ENCODE measurements around the gene VTI1A.

Gene VTI1A

DNA sequence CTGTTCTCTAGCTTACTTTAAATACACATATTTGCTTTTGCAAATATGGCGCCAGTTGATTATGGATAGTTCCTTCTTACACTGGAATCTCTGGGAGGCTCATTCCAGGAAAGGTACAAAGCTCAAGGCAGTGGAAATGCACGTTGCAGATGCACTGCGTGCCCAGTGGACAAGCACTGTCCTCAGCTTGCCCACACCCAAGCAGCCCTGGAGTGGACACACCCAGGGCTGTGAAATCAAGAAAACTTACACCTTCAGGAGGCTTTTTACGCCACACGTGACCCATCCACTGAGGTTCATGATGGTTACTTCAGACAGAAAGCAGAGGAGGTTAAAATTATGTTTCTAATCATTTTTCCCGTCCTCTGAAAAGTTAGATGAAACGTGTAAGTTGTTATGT, 248.5 kb downstream of the VTI1A start:
- no peak for DNase-seq

DNA sequence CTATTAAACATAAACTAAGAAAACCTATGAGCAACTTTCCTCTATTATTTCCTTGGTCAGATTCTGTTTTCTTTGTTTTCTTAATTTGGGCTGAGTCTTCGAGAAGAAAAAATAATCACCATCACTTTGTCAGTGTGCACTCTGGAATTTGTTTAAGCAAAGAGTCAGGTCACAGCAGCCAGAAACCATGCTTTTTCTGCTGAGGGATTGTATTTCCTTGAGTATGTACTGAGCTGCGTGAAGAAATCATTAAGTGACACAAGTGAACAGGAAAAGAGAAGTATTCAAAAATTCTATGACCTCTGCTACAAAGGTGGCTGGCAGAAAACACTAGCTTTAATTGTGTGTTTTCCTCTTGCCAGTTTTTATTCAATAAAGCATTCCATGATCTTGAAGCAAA, 249.6 kb downstream of the VTI1A start:
- DNase-seq: no peak

DNA sequence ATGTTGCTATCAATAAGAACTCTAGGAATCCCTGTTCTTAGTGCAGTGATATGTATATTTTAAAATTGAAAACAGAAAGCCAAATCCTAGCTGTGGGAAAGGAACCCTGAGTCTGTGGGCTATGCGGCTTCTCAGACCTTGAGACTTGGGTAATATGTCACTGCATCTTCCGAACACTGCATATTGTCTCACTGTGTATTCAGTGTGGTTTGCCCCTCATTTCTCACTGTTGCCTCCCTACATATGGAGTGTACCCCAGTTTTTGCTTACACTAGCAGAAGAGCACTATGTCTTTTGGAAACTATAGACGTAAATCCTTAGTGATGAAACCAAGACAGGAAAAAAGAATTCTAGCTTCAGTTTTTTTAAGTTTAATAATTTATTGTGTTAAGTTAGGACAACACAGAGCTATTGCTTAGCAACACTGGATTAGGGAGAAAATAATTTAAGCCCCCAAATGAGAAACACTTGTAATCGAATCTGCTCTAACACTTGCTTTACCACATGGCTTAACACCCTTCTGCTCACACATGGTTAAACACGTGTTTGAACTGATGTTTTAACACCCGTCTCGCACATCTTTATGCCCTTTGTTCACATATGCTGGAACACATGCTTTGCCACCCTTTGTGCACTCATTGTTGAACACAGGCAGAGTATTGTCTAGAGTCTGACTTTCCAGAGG, 251.3 kb downstream of the VTI1A start:
- DNase-seq: no peak

DNA sequence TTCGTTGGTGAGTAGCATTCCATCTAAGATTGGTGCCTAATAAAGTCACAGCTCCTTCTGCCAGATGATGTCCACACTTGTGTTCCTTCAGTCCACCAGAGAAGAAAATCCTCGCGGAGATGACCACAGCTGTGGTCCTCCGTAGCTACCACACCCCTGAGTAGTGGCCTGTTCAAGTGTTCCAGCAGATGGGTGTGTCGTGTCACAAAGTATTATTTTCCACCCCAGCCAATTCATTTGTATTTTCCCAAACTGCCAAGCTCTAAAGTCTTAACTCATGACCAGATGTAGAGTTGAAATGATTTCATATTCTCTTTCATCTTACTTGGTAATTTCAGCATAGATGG, 251.8 kb downstream of the VTI1A start:
- no peak for DNase-seq

DNA sequence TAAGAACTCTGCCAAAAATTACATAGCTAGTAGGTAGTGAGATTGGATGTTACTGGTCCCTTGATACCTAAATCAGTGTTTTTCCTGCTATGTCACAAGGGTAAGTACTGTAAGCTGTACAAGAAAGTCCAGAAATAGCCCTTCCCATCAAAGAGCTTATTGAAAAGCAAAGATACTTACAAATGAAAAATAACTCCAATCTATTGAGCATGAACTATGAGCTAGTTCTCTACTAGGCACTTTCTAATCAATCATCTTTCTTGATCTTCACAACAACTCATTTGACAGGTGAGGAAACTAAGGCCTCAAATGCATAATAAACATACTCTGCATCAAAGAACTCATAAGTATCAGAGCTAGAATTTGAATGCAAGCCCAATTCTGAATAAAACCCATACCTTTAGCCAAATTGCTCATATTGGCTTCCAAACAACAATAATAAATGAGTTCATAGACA, 253.2 kb downstream of the VTI1A start:
- no peak for DNase-seq

DNA sequence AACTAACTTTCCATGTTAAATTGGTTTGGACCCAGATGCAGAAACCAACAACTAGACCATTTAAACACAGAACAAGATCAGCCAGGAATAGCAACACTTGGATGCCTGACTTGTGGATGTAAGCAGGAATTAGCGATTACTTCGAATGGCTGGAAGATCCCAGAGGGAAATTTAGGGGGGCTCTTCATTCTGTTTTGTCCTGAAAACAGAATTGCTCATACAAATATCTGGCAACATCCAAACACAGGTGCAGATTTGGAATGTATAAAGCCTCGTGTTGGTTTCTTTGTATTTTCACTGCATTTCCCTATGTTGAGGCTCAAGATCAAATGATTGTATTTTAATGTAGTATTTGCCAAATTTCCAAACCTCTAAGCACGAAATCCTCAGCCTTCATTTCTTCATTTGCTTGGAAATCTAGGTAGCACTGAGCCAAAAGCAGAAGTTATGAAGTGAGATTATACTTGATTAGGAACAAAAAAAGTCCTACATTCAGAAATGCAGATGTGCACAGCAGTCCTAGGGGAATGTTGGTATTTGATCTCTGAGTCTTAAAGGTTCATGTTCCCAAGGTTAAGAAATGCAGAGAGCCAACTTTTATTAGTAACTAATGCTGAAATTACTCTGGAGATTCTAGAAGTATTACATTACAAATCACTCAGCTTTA, 254.3 kb downstream of the VTI1A start:
- no peak for DNase-seq

DNA sequence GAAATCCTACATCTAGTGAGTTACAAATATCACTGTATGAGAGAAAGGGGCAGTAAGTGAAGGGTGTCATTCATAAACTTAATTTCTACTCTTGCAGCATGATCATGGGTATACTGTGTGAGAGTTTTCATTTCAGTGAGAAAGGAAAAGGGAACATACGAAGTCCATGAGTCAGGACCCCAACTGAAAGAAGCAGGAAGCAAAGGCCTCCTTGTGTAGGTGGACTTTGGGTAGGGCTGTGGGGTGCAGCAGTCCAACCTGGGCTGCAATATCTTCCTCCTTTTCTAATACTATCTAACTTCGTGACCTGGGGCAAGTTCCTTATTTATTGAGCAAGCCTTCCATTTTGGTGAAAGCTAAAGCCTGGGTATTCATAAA, 254.9 kb downstream of the VTI1A start:
- DNase-seq: no peak

DNA sequence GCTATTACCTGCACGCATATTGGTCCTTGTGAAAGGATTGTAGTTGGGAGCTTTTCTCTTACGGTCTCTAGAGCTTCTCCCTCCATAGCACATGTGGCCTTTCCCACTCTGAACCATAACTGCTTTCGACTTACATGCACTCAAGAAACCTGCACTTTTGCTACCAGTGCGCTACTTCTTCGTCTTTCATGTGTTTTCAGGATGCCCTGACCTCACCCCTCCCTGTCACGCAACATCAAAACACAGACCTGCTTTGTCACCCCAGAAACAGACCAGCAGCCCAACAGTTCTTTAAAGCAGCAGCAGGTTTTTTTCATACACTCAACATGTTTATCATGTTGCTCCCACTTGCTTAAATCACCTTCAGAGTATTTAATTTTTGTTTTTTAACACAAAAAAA, 259.6 kb downstream of the VTI1A start:
- DNase-seq: no peak

DNA sequence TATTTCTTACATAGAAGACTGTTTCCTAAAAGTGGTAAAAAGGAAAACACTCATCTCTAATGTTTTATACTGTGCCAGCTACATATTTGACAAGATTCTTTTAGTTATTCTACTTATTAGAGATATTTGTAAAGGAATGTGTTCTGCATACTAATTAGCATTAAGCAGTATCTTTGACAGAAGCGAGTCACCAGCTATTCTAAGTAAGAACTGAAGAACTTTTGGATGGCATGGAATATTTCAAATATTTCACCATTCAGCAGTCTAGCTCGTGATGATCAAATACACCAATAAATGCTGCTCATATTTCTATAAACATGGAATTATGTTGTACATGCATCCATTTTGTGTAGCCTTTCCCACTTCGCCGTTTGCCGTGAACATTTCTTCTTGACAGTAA, 261.4 kb downstream of the VTI1A start:
- no peak for DNase-seq

DNA sequence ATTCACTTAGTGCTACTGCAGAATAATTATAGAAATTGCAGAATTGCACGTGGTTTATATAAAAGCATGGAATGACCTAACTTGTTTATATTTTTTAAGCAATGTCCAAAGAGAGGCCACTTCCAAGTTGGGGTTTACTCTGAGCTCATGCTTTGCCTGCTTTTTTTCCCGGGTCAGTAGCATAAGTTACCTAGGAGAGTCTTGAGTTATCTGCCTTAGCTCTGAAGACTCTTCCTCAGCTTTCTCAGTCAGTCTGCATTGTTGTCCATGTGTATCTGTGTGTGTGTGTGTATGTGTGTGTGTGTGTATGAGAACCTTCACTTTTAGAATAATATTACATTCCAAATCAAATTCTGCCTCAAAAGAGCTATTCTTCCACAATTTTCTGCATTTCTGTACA, 263.5 kb downstream of the VTI1A start:
- DNase-seq: no peak

DNA sequence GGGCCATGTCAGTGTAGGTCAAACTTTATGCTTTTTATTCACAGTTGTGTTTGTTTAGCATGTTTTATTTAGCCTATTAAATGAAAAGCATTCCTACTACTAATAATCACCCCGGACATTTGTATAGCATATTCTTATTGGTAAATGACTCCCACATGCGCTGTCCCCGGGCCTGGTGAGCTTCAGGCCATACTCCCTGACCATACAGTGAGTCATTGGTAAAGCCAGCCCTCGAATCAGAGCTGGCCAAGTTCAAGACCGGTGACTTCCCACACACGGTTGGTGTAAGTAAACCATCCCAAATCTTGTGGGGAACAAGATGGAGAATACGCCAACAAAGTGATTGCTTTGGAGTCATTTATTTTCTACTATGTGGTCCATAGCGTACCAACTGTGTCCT, 264.4 kb downstream of the VTI1A start:
- DNase-seq: no peak

DNA sequence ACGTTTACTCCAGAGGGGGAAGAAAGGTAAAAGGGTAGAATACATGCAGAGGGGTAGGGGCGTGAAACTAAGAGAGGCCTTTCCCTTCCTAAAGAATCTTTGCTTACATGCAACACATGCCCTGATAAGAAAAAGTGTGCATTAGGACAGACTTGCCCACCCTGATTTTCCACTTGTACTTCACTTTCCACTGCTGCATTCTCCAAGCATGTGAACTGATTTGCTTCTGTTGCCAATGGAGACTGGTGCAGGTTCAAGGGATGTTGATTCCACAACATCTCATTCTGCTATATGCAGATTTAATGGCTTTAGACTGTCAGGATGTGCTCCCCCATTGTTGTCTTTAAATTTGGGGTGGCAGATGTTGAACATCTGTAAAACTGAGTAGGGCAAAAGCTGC, 265.5 kb downstream of the VTI1A start:
- DNase-seq: no peak

DNA sequence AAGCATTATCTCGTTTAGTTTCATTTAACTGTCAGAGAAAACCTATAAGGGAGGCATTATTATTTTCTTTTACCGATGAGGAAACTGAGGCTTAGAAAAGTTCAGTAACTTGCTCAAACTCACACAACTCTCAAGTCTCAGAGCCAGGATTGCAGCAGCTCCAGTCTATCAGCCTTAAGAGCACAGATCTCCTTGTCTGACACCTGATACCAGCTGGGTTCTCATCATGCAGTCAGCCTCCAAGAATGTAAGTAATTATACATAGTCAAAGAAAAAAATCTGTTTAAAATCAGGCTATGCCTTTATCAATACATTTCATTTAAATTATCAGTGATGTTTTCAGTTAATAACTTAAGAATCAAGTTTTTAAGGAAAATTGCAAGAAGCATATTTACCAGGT, 266.4 kb downstream of the VTI1A start:
- no peak for DNase-seq

DNA sequence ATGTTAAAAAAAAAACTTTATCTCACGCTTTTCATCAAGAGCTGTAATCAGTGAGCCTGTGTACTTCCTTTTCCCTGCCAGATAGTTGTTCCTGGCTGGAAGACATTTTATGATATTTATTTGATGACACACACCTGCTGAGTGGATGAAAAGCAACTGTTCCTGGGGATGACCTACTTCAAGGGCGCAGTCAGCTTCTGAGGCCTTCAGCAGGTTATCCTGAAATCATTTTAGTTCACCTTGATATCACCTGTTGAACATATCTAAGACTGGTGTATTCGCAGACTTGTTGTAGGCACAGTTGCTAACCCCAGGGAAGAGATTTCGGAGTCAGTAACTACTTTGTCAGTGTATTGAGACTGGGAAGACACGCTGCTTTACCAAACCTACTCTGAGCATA, 268.6 kb downstream of the VTI1A start:
- no peak for DNase-seq

DNA sequence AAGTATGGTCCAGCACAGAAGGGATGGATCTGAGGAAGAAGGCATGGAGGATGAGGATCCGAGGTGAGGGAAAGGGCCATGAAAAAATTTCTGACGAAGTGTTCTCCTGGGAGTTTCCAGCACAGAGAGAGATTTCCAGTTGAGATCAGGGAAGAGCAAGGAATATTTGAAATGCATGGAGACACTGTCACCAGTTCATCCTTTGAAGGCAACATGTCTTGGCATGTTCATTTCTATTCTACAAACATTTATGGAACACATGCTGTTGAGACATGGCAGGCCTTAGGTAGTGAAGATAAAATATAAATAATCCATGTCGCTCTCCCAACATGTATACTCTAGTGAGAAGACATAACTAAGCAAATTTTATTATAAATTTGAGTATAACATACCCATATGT, 269.1 kb downstream of the VTI1A start:
- DNase-seq: no peak

DNA sequence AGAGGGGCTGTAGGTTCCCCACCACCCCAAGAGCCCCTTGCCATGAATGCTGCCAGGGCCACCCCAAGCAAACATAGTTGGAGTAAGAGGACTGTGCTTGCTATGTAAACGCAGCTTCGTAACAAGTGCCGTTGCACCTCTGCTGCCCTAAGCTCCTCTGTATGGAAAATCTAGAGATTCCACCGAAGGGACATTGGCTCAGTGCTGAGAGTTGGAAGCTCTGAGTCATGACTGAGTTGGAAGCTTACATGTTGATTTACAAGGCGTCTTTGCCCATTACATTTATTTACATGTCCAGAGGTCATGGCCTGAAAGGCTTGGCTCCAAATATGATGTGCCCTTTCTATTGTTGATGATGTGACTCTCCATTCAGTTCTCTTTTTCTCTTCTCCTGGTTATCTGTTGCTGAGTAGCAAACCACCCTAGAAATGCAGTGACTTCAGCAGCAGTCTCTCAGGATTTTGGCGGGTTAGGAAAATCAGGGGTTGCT, 270.0 kb downstream of the VTI1A start:
- no peak for DNase-seq

DNA sequence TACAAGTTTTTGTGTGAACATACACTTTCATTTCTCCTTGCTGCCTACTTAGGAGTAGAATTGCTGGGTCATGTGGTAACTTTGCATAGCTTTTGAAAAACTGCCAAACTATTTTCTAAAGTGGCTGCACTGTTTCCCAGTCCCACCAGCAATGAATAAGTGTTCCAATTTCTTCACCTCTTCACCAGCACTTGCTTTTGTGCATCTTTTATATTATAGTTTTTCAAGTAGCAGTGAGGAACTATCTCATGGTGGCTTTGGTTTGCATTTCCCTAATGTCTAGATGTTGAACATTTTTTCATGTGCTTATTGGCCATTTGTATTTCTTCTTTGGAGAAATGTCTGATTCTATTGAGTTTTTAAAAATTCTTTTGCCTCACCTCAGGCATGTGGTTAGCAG, 273.2 kb downstream of the VTI1A start:
- DNase-seq: no peak

DNA sequence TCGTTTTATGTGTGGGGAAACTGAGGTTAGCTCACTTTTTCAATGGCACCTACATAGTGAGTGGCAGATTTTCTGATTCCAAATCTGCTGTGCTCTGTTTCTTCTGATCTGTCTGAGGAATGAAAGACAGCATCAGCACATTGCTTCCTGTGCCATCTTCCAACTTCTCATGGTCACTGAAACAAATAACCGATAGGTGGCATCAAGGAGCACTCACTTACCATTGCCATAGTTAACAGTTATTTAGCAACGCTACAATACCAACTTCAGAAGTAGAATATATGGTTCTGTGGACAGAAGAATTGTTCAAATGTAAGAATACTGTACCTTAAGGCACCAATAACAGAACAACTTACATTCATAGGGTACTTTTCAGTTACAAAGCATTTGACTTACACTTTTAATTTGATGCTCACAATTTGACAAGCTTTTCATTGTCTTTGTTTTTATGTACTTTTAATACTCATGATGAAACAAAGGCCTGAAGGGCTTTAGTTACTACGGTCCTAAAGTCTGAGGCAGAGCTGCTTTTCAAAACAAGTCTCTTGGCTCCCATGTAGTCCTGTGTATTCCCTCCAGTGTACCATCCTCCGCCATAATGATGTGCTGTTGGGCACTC, 274.2 kb downstream of the VTI1A start:
- DNase-seq: peak; percentile 39

DNA sequence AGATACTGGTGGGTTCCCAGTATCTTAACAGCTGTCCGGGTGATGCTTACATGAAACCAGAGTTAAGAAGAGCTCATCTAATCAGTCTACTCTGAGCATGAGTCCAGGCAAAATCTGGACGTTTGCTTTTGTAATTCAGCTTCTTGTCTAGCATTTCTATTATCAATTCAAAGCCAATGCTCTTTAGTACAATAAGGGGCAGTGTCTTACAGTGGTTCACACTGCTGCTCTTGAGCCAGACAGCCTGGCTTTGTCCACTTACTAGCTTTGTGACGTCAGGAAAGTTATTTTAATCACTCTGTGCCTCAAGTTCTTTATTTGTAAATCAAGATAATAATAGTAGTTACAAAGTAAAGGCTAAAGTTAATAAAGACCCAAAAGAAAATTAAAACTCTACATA, 275.7 kb downstream of the VTI1A start:
- no peak for DNase-seq

DNA sequence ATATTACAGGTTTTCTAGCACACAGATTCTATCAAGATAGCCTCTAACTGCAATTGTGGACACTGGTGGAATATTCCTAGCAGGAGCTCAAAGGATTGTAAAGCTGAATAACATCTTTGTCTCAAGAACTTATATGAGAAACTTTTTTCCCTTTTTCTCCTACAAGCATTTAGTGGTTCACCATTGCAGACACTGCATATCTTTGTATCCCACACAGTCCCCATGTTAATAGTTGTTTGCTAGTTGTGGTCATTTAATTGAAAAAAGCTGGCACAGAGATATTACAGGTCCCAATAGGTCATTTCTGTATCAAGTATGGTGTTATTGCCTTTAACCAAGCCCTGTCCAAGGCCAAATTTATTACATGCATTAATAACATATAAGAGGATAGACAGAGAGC, 276.9 kb downstream of the VTI1A start:
- DNase-seq: no peak

DNA sequence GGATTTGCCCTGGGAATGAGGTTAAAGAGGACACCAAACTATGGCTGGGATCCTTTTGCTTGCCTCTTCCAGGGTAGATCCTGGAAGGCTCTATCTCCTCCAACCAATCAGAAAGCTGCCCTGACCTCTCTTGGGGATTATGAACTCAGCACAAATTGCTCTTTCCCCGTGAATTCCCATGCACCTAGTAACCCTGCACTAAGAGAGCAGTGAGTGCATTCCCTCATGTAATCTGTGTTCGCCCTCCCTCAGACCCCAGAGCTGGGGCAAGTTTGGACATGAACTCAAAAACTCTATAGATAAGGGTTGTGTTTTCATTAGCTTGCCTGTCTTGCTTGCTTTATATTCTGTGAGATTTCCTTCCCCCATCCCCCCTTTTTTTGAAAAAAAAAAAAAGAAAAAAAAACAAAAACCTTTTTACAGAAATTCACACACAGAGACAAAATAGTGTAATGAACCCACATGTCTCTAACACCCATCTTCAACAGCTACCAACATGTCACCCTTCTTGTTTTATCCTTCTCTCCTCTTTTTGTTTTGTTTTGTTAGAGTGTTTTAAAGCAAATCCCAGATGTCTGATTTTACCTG, 277.5 kb downstream of the VTI1A start:
- no peak for DNase-seq

DNA sequence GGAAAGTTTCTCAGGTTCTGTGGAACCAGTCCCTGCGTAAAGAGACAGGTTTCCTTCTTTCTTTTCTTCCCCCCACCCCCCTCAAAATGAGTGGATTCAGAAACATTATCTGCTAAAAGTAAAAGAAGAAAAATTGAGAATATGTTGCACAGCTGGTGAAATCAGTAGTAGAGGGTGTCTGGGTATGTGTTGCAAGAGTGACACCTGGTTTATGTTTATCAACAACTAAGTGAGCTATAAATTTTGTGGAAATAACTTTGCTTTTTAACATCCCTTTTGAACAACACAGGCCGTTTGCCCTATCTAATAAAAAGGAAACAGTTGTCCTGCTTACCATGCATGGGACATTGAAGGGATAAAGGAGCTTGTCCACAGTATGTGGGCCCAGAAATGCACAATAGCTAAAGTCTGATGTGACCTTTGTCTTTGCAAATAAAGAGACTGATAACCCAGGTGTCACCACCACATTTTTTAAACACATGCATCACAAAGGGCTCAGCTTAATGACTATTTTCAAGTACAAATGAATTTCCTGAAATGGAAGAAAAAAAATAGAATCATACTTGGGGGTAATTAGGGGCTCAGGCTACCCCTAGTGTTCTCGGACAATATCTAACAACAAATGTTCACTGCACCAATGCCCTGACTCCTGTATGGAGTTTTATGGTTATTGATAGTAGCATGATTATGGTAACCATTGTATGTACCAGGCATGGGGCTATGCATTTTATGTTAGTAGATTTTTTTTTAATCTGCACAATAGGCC, 281.3 kb downstream of the VTI1A start:
- DNase-seq: no peak

DNA sequence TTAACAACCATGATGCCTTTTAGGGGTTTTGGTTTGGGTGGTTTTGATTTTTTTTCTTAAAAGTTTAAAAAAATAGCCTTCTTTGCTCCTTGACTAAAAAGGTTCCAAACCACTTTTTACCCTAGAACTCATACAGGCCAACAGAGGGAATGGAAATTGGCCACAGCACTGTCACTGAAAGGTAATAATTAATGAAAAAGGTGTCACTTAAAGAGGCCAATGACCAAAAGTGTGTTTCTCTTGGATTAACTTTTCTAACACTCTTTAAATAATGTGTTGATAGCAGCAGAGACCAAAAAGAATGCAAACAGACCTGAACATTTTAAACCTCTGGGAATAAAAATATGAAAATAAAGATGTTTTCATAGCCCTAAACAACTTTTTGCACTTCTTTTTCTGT, 282.0 kb downstream of the VTI1A start:
- no peak for DNase-seq

All from CD4-positive, alpha-beta T cell treated with Interleukin-12 subunit alpha and Interleukin-12 subunit beta, for 1 hour (primary cell).